KMS-11 (cell line): ENCODE results near the gene KLK11.

Experiments used
- H2AFZ ChIP-seq: fragments of 200-600 bp; sonication (generic); 2 replicates; pipeline ENCODE4 v1.6.1; 2016; ENCODE audit warnings: antibody characterized with exemption, mixed run types, low read depth
- H3K27ac ChIP-seq: fragments of 200-600 bp; sonication (generic); 2 replicates; pipeline ENCODE4 v1.6.1; 2016; ENCODE audit warnings: mild to moderate bottlenecking, mixed run types
- H3K27me3 ChIP-seq: fragments of 200-600 bp; sonication (generic); 2 replicates; pipeline ENCODE4 v1.6.1; 2017; ENCODE audit warnings: mild to moderate bottlenecking, low read depth, mixed run types, moderate library complexity; ENCODE audit not compliant: insufficient read depth
- H3K36me3 ChIP-seq: fragments of 200-600 bp; sonication (generic); 2 replicates; pipeline ENCODE4 v1.6.1; 2017; ENCODE audit warnings: mild to moderate bottlenecking, mixed run types; ENCODE audit not compliant: insufficient read depth
- H3K4me1 ChIP-seq: fragments of 200-600 bp; sonication (generic); 2 replicates; pipeline ENCODE4 v1.6.1; 2016; ENCODE audit warnings: mild to moderate bottlenecking, low read depth, mixed run types; ENCODE audit not compliant: poor library complexity, severe bottlenecking
- H3K4me2 ChIP-seq: fragments of 200-600 bp; sonication (generic); 2 replicates; pipeline ENCODE4 v1.7.0; 2016; ENCODE audit warnings: mild to moderate bottlenecking, mixed run types
- H3K4me3 ChIP-seq: fragments of 200-600 bp; sonication (generic); IDR thresholded peaks from 2 replicates; pipeline ENCODE4 v1.6.1; 2017; ENCODE audit warnings: low read depth, low read length, mixed read lengths; ENCODE audit not compliant: insufficient read depth
- H3K79me2 ChIP-seq: fragments of 200-600 bp; sonication (generic); 2 replicates; pipeline ENCODE4 v1.6.1; 2016; ENCODE audit warnings: low read depth, mixed run types; ENCODE audit not compliant: insufficient read depth
- H3K9ac ChIP-seq: fragments of 200-600 bp; sonication (generic); 2 replicates; pipeline ENCODE4 v1.6.1; 2016; ENCODE audit warnings: mild to moderate bottlenecking, mixed run types
- H4K20me1 ChIP-seq: fragments of 200-600 bp; sonication (generic); 2 replicates; pipeline ENCODE4 v1.6.1; 2016; ENCODE audit warnings: mild to moderate bottlenecking, mixed run types; ENCODE audit not compliant: insufficient read depth
- TF ChIP-seq, protein P1 (sequence below): fragments of 200-600 bp; sonication (generic); conservative IDR thresholded peaks from 2 replicates; pipeline ENCODE4 v1.6.1; 2017; ENCODE audit warnings: low read depth, mild to moderate bottlenecking, antibody characterized with exemption, low read length, moderate library complexity, mixed read lengths

KLK11 gene, protein sequence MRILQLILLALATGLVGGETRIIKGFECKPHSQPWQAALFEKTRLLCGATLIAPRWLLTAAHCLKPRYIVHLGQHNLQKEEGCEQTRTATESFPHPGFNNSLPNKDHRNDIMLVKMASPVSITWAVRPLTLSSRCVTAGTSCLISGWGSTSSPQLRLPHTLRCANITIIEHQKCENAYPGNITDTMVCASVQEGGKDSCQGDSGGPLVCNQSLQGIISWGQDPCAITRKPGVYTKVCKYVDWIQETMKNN

DNA sequence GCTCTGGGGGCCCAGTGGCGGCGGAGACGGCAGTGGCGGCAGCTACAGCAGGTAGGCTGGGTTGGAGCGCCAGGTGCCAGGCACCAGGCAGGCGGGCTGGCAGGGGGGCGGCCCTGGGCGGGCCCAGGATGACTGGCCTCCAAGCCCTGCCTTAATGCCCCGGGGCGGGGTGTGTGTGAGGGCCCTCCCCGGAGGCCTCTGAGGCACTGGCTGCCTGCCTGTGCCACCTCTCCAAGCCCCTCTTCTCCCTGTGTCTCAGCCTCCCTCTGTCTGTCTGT is at the start of gene KLK11:
Gene KLK11 (minus strand): TSS at position 63 of the 278 bp plus-strand sequence. CDS start 985 bp downstream, outside the sequence.
- Histone ChIP-seq H3K27ac (no peak within 1 kb of the TSS), H3K4me3 (no peak within 1 kb of the TSS), H3K4me1 (no peaks in the 10 kb centered on the region), H4K20me1 (no peaks in the 10 kb centered on the region), H2AFZ (no peak within 1 kb of the TSS), H3K4me2 (no peak within 1 kb of the TSS), H3K27me3 (peaks cover 2% of the 10 kb centered on the region; the same call in 1 of the 2 replicates), H3K9ac (no peak within 1 kb of the TSS), H3K36me3 (no peaks in the 10 kb centered on the region), H3K79me2 (no peaks in the 10 kb centered on the region)
- TF ChIP-seq, protein P1, sequence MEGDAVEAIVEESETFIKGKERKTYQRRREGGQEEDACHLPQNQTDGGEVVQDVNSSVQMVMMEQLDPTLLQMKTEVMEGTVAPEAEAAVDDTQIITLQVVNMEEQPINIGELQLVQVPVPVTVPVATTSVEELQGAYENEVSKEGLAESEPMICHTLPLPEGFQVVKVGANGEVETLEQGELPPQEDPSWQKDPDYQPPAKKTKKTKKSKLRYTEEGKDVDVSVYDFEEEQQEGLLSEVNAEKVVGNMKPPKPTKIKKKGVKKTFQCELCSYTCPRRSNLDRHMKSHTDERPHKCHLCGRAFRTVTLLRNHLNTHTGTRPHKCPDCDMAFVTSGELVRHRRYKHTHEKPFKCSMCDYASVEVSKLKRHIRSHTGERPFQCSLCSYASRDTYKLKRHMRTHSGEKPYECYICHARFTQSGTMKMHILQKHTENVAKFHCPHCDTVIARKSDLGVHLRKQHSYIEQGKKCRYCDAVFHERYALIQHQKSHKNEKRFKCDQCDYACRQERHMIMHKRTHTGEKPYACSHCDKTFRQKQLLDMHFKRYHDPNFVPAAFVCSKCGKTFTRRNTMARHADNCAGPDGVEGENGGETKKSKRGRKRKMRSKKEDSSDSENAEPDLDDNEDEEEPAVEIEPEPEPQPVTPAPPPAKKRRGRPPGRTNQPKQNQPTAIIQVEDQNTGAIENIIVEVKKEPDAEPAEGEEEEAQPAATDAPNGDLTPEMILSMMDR: no peak

- Histone ChIP-seq H2AFZ (no peak overlapping the region), H3K4me2 (no peak overlapping the region), H3K36me3 (no peaks in the 10 kb centered on the region), H3K27me3 (peaks cover 10% of the 10 kb centered on the region; the same call in 1 of the 2 replicates), H4K20me1 (no peaks in the 10 kb centered on the region), H3K9ac (no peak overlapping the region), H3K4me1 (no peaks in the 10 kb centered on the region), H3K27ac (no peak overlapping the region), H3K4me3 (no peak overlapping the region), H3K79me2 (no peaks in the 10 kb centered on the region)
- TF ChIP-seq, protein P1: no peak
Observed at GRCh38 chr19:51075998-51076397, 49.6 kb upstream of the KLK11 start.

DNA sequence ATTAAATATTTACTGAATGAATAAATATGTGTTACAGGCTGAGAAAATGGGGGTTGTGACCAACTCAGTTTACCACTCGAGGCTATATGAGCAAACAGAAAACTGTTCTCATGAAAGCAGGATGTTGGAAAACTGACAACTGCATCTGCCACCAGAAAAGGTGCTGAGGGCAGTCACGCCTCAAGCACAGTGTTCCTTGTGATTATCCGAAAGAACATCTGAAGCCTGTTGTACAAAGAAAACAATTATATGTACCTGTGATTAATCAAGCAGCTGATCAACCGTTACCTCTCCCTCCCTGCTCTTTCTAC is 44.6 kb upstream of the KLK11 start:
- H3K4me2 ChIP-seq: no peak overlapping the region
- H2AFZ ChIP-seq: no peak overlapping the region
- H4K20me1 ChIP-seq: no peaks in the 10 kb centered on the region
- H3K36me3 ChIP-seq: no peaks in the 10 kb centered on the region
- no peaks in the 10 kb centered on the region for H3K4me1 ChIP-seq
- H3K9ac ChIP-seq: no peak overlapping the region
- no peaks in the 10 kb centered on the region; the same call in 1 of the 2 replicates for H3K27me3 ChIP-seq
- H3K4me3 ChIP-seq: no peak overlapping the region
- no peak overlapping the region for H3K27ac ChIP-seq
- H3K79me2 ChIP-seq: no peaks in the 10 kb centered on the region
- TF ChIP-seq, protein P1: no peak

DNA sequence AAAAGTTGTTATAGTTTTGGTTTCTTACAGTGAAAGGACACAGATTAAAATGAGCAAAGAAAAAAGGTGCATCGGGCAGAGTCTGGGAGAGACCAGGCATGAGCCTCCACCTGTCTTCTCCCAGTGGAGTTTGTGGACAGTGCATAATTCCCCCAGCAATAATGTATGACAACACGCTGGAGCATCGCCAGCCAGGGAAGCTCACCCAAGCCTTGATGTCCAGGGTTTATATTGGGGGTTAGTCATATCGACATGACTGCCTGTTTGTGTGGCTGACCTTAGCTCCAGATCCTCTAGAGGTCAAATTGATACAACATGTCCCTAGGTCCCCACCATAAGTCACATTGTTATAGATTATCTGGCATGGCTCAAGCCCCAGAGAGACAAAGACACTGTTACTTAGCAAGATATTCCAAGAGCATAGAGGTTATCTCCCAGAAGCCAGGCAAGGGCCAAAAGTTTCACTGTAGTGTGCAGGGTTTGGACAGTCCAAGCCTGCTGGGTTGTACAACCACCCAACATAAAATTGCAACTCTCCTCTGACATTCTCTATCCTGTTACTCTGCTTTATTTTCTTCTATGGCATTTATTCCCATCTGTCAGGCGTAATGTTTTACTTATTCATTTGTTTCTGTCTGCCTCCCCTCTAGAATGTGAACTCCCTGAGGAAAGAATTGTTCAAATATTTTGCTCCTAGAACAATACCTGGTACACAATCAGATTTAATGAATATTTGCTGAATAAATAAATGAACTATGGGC is 44.1 kb upstream of the KLK11 start:
- TF ChIP-seq, protein P1: no peak
- Histone ChIP-seq H3K27ac (no peak overlapping the region), H3K4me3 (no peak overlapping the region), H3K36me3 (no peaks in the 10 kb centered on the region), H3K79me2 (no peaks in the 10 kb centered on the region), H3K4me1 (no peaks in the 10 kb centered on the region), H2AFZ (no peak overlapping the region), H3K4me2 (no peak overlapping the region), H4K20me1 (no peaks in the 10 kb centered on the region), H3K27me3 (no peaks in the 10 kb centered on the region; the same call in 1 of the 2 replicates), H3K9ac (no peak overlapping the region)
